ENCODE results near the gene STAT1.

- TF ChIP-seq POLR2A (IDR thresholded peaks at IDR 0.05; ENCODE audit: low read depth, low read length) (no peak), TAF1 (IDR thresholded peaks at IDR 0.05; ENCODE audit: borderline replicate concordance, low read depth, low read length) (no peak)
Measured at GRCh38 chr2:190943706-190944105, 70.3 kb downstream of the STAT1 start.

Data from GM12892 (cell line).